Measurements from ENCODE around the gene ENOSF1.
"Not testable (repeated sequence)": the region's sequence is repeated elsewhere in the genome, so short reads cannot be mapped to it uniquely, and the experiment has no call there.

ENOSF1 gene

GRCh38 chr18:712401-713134 is at the start of gene ENOSF1:
Gene ENOSF1 (minus strand): TSS chr18:712630. CDS start chr18:712587, 43 bp downstream.
- DNase-seq: peak; percentile 84

- DNase-seq: not testable (repeated sequence)
Observed at GRCh38 chr18:759864-760263, 47.4 kb upstream of the ENOSF1 start.

GRCh38 chr18:755506-755905 is 43.1 kb upstream of the ENOSF1 start:
- DNase-seq: no peak

GRCh38 chr18:754656-755055 is 42.2 kb upstream of the ENOSF1 start:
- DNase-seq: no peak

- DNase-seq: no peak
Observed at GRCh38 chr18:750456-750855, 38.0 kb upstream of the ENOSF1 start.

- no peak for DNase-seq
Observed at GRCh38 chr18:744832-745597, 32.6 kb upstream of the ENOSF1 start.

- no peak for DNase-seq
Observed at GRCh38 chr18:741931-742512, 29.6 kb upstream of the ENOSF1 start.

- DNase-seq: no peak
Observed at GRCh38 chr18:732371-732770, 19.9 kb upstream of the ENOSF1 start.

- no peak for DNase-seq
Observed at GRCh38 chr18:731185-731584, 18.8 kb upstream of the ENOSF1 start.

GRCh38 chr18:730692-731091 is 18.3 kb upstream of the ENOSF1 start:
- DNase-seq: no peak

GRCh38 chr18:730120-730519 is 17.7 kb upstream of the ENOSF1 start:
- DNase-seq: not testable (repeated sequence)

- no peak for DNase-seq
Observed at GRCh38 chr18:725646-726045, 13.2 kb upstream of the ENOSF1 start.

- DNase-seq: no peak
Observed at GRCh38 chr18:723541-724080, 11.2 kb upstream of the ENOSF1 start.

GRCh38 chr18:717003-717402 is 4.6 kb upstream of the ENOSF1 start:
- DNase-seq: no peak

GRCh38 chr18:715626-716025 is 3.2 kb upstream of the ENOSF1 start:
- no peak for DNase-seq

GRCh38 chr18:713135-713490 is 683 bp upstream of the ENOSF1 start:
- no peak for DNase-seq

- peak; percentile 77 for DNase-seq
Observed at GRCh38 chr18:711657-712400, 601 bp downstream of the ENOSF1 start.

- DNase-seq: no peak
Observed at GRCh38 chr18:711310-711656, 1.1 kb downstream of the ENOSF1 start.

GRCh38 chr18:710418-711300 is 1.8 kb downstream of the ENOSF1 start:
- no peak for DNase-seq

- DNase-seq: no peak
Observed at GRCh38 chr18:709771-710170, 2.7 kb downstream of the ENOSF1 start.

- DNase-seq: no peak
Observed at GRCh38 chr18:708096-708495, 4.3 kb downstream of the ENOSF1 start.

GRCh38 chr18:706405-706804 is 6.0 kb downstream of the ENOSF1 start:
- DNase-seq: no peak

All from activated naive CD4-positive, alpha-beta T cell treated with anti-CD3 and anti-CD28 coated beads, Interleukin-2, amount 50 U/mL, for 16 hours (primary cell).